Right atrium auricular region (tissue), 2 donors: ENCODE measurements around the gene NR1H4. TPM values are rescaled to one million over a fixed set of nuclear protein-coding genes. Genes with fewer than 3 reads are reported as not detected.
A peak's percentile ranks its signal among the peaks of the same experiment; 100 is the strongest.
"Not testable (repeated sequence)": the region's sequence is repeated elsewhere in the genome, so short reads cannot be mapped to it uniquely, and the experiment has no call there.

Experiments
- DNase-seq: peaks from one replicate; pipeline ENCODE4 v3.0.0-alpha.2; 2019; ENCODE audit warnings: low spot score
- H3K27ac ChIP-seq, 2 donors: fragments of 200-600 bp; sonication (generic); 1 replicate in 1 of 2; 2 replicates in 1 of 2; pipeline ENCODE4 v1.5.1; 2016 to 2019
- H3K27me3 ChIP-seq, 2 donors: fragments of 200-600 bp; sonication (generic); one replicate each; pipeline versions ENCODE4 v1.5.1 to v1.6.0; 2017 to 2019
- H3K36me3 ChIP-seq: fragments of 200-600 bp; sonication (generic); one replicate; pipeline ENCODE4 v1.5.1; 2016
- H3K4me1 ChIP-seq, 2 donors: fragments of 200-600 bp; sonication (generic); one replicate each; pipeline versions ENCODE4 v1.5.1 to v1.6.0; 2017 to 2019
- H3K4me3 ChIP-seq, 2 donors: fragments of 200-600 bp; sonication (generic); 1 replicate in 1 of 2; 2 replicates in 1 of 2; pipeline ENCODE4 v1.5.1; 2017 to 2019; ENCODE audit warnings: mild to moderate bottlenecking in 1 of 2, moderate library complexity in 1 of 2
- H3K9me3 ChIP-seq, 2 donors: fragments of 200-600 bp; sonication (generic); one replicate each; pipeline ENCODE4 v1.5.1; 2019
- total RNA-seq, 2 donors: library from RNA; depleted of rRNA; stranded (reverse); fragments of >200 nt; gene quantifications; one replicate each; pipeline ENCODE4 v1.1.0, GENCODE V29; 2016
- TF ChIP-seq, protein P1 (sequence below), 2 donors: fragments of 200-600 bp; sonication (generic); IDR thresholded peaks; one replicate each; pipeline ENCODE4 v1.5.1; 2019; ENCODE audit warnings: antibody characterized with exemption in 2 of 2

The NR1H4 gene
- total RNA-seq, 2 donors from 2014 or later, result not detected

DNA sequence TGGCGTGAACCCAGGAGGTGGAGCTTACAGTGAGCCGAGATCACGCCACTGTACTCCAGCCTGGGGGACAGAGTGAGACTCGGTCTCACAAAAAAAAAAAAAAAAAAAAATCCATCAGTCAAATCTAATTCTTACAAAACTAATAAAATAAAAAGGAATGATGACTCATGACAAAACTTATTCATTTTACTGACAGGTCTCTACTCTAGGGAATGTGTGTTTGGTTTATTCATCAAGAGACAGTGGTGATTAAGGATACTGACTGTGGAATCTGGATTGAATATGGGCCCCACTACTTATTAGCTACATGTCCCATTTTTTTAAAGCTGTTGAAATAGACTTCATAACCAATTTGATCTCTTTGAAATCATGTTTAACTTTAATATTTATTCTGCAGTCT is 70.5 kb downstream of the NR1H4 start:
- Histone ChIP-seq H3K9me3 (no peaks in the 10 kb centered on the region), H3K4me1 (no peaks in the 10 kb centered on the region), H3K27me3 (no peaks in the 10 kb centered on the region), H3K36me3 (no peaks in the 10 kb centered on the region), H3K27ac (no peak overlapping the region), H3K4me3 (no peak overlapping the region)
- no peak for DNase-seq
- TF ChIP-seq, protein P1, sequence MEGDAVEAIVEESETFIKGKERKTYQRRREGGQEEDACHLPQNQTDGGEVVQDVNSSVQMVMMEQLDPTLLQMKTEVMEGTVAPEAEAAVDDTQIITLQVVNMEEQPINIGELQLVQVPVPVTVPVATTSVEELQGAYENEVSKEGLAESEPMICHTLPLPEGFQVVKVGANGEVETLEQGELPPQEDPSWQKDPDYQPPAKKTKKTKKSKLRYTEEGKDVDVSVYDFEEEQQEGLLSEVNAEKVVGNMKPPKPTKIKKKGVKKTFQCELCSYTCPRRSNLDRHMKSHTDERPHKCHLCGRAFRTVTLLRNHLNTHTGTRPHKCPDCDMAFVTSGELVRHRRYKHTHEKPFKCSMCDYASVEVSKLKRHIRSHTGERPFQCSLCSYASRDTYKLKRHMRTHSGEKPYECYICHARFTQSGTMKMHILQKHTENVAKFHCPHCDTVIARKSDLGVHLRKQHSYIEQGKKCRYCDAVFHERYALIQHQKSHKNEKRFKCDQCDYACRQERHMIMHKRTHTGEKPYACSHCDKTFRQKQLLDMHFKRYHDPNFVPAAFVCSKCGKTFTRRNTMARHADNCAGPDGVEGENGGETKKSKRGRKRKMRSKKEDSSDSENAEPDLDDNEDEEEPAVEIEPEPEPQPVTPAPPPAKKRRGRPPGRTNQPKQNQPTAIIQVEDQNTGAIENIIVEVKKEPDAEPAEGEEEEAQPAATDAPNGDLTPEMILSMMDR (IDR thresholded peaks at IDR 0.05), result no peak

DNA sequence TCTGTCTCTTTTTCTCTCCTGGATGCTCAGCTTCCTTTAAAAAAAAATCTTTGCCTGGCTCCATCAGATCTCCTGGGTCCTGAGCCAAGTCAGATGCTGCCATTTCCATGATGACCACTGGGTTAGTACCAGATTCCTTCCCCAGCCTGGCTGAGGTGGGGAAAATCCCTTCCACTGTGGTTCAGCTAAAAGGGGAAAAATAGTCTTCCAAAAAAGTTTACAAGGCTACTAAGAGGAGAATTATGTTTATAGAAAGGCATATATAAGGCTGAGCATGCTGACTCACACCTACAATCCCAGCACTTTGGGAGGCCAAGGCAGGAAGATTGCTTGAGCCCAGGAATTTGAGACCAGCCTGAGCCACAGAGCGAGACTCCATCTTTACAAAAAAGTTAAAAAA is 71.4 kb downstream of the NR1H4 start:
- H3K9me3 ChIP-seq, result no peaks in the 10 kb centered on the region
- no peak overlapping the region for H3K4me3 ChIP-seq
- H3K27me3 ChIP-seq, result no peaks in the 10 kb centered on the region
- H3K4me1 ChIP-seq, result no peaks in the 10 kb centered on the region
- TF ChIP-seq, protein P1 (IDR thresholded peaks at IDR 0.05), result no peak
- H3K36me3 ChIP-seq, result no peaks in the 10 kb centered on the region
- no peak for DNase-seq
- no peak overlapping the region for H3K27ac ChIP-seq

DNA sequence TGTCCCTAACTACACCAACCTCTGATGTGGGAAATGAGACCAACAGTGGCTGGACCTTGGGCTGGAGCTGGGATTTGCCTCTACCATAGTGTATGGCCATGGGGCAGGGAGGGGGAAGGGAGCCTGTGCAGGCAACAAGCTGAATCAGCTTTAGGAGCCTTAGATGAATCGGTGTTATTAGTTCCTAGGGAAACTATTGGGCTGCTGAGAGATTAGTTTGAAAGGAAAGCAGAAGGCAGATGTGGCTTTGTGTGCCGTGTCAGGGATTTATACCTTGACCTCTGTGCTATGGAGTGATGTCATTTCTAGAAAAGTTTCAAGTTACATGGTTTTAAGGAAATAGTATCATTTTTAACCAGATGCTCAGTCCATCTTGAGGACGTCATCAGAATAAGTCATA is 80.3 kb downstream of the NR1H4 start:
- TF ChIP-seq, protein P1 (IDR thresholded peaks at IDR 0.05), result no peak
- DNase-seq, result no peak
- Histone ChIP-seq H3K4me3 (no peak overlapping the region), H3K36me3 (no peaks in the 10 kb centered on the region), H3K27me3 (no peaks in the 10 kb centered on the region), H3K9me3 (no peaks in the 10 kb centered on the region), H3K27ac (no peak overlapping the region), H3K4me1 (peaks cover 0 to 4% of the 10 kb centered on the region in 2 donors)

DNA sequence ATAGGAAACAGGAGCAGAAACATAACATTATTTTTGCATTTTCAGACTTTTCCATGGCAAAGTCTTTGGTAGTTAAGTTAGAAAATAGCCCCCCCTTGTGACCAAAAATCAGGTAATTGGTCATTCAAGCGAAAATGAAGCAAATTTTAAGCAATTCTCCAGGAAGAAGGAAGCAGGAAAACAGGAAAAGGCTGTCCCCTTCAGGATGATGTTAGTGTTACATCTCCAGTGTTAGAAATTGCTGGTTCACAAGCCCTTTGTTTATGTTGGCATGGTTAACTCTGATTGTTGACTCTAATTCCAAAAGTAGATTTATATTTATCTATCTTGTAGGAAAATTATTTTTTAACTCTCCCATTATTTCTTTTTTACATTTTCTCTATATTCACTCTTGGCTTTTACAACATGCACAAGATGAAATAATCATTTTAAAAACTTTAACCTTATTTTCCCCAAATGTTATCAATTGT is 81.0 kb downstream of the NR1H4 start:
- Histone ChIP-seq H3K27me3 (no peaks in the 10 kb centered on the region), H3K4me1 (peaks cover 0 to 4% of the 10 kb centered on the region in 2 donors), H3K27ac (no peak overlapping the region), H3K36me3 (no peaks in the 10 kb centered on the region), H3K4me3 (no peak overlapping the region), H3K9me3 (no peaks in the 10 kb centered on the region)
- TF ChIP-seq, protein P1 (IDR thresholded peaks at IDR 0.05), result peak; percentile 49 to 82
- no peak for DNase-seq

DNA sequence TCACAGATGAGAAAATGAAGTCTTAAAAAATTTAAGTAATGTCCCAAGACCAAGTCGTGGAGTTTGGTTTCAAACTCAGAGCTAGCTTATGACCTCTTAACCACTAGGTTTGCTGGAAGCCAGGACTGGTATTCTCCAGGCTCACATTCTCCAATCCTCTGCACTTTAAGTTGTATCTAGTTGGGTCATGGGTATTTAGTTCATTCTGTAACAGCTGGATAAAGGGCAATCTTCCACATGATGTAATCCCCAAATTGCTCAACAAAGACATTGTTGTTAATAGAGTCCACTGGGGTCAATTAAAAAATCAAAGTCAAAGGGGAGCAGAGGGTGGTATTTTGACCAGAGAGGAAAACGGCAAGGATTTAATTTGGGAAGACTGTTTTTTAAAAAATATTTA is 82.1 kb downstream of the NR1H4 start:
- no peaks in the 10 kb centered on the region for H3K9me3 ChIP-seq
- no peak overlapping the region for H3K27ac ChIP-seq
- no peaks in the 10 kb centered on the region for H3K36me3 ChIP-seq
- no peaks in the 10 kb centered on the region for H3K27me3 ChIP-seq
- no peak for DNase-seq
- TF ChIP-seq, protein P1 (IDR thresholded peaks at IDR 0.05), result no peak
- no peak overlapping the region for H3K4me3 ChIP-seq
- H3K4me1 ChIP-seq, result peaks cover 0 to 4% of the 10 kb centered on the region in 2 donors

DNA sequence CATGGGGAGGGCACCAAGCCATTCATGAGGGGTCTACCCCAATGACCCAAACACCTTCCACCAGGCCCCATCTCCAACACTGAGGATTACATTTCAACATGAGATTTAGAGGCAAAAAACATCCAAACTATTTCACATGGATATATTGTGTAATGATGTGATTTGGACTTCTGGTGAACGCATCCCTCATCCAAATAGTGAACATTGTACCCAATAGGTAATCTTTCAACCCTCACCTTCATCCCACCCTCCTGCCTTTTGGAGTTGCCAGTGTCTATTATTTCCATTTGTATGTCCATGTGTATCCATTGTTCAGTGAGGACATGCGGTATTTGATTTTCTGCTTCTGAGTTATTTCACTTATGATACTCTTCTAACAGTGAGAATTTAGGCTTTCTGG is 83.7 kb downstream of the NR1H4 start:
- no peaks in the 10 kb centered on the region for H3K9me3 ChIP-seq
- TF ChIP-seq, protein P1 (IDR thresholded peaks at IDR 0.05), result no peak
- H3K4me3 ChIP-seq, result no peak overlapping the region
- no peaks in the 10 kb centered on the region for H3K36me3 ChIP-seq
- DNase-seq, result no peak
- H3K27ac ChIP-seq, result no peak overlapping the region
- H3K27me3 ChIP-seq, result no peaks in the 10 kb centered on the region
- H3K4me1 ChIP-seq, result peaks cover 0 to 4% of the 10 kb centered on the region in 2 donors

DNA sequence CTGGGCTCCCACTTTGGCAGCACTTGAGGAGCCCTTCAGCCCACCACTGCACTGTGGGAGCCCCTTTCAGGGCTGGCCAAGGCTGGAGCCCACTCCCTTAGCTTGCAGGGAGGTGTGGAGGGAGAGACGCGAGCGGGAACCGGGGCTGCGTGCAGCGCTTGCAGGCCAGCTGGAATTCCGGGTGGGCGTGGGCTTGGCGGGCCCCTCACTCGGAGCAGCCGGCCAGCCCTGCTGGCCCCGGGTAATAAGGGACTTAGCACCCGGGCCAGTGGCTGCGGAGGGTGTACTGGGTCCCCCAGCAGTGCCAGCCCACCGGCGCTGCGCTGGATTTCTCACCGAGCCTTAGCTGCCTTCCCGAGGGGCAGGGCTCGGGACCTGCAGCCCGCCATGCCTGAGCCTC is 85.6 kb downstream of the NR1H4 start:
- DNase-seq, H3K27ac ChIP-seq, H3K27me3 ChIP-seq, H3K4me3 ChIP-seq, H3K36me3 ChIP-seq, H3K9me3 ChIP-seq, H3K4me1 ChIP-seq: not testable (repeated sequence)
